ENCODE data around the gene BBLN.
A peak's percentile ranks its signal among the peaks of the same experiment; 100 is the strongest.

The BBLN gene

GRCh38 chr9:128193469-128194096 is 33.5 kb downstream of the BBLN start:
- DNase-seq (ENCODE audit: low read depth, low spot score) = no peak
- Histone ChIP-seq H3K36me3 (ENCODE audit: control insufficient read depth, insufficient read depth, low read length) (no peaks in the 10 kb centered on the region; the same call in 1 of the 2 replicates), H3K27ac (ENCODE audit: low read length) (no peak overlapping the region), H3K4me1 (ENCODE audit: control insufficient read depth, insufficient read depth, low read length) (peaks cover 2% of the 10 kb centered on the region; the same call in 1 of the 2 replicates), H3K9me3 (ENCODE audit: control insufficient read depth, insufficient read depth, low read length) (no peaks in the 10 kb centered on the region), H3K27me3 (ENCODE audit: control insufficient read depth, insufficient read depth, low read length) (no peaks in the 10 kb centered on the region), H3K4me3 (ENCODE audit: low read length) (no peak overlapping the region)
- WGBS (ENCODE audit: insufficient coverage, insufficient read length) = no CpG with 5 or more reads among the region's 14 CpGs

DNA sequence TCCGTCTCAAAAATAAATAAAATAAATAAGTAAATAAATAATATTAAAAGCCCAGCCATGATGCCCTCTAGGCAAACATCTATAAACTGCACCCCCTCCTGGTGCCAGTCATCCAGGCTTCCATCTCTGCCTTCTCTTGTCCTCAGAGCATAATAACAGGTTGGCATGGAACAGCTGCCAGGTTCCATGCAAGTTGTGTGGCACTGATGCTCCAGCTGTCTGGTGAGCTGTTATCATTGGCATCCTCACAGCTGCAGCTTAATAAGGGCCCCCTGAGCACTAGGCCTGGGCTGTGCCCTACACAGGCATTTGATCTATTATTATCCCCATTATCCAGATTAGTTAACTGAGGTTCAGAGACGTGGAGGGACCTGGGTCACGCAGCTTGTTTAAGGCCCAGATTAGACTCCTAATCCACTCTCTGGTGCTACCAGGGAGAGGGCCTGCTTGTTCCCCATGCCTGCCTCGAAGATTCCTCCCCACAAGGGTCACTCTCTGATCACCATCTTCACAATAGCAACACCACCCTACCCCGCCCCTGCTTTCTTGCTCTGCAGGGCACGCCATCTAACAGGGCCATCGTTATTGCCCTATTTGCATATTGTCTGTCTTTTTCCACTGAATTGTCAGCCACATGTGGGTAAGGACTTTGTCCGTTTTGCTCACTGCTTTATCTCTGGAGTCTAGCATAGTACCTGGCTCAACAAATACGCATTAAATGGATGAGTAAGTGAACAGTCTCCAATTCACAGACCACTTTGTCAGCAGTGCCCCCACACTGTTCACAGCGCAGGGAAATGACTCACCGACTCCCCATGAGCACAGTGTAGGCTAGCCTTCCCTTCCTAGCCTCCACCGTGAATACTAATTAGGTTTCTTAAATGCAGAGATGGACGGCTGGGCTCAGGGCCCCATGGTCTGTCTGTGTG is 41.6 kb downstream of the BBLN start:
- Histone ChIP-seq H3K27ac (ENCODE audit: low read length) (no peak overlapping the region), H3K4me1 (ENCODE audit: control insufficient read depth, insufficient read depth, low read length) (peaks cover 2% of the 10 kb centered on the region), H3K27me3 (ENCODE audit: control insufficient read depth, insufficient read depth, low read length) (no peaks in the 10 kb centered on the region), H3K4me3 (ENCODE audit: low read length) (no peak overlapping the region), H3K36me3 (ENCODE audit: control insufficient read depth, insufficient read depth, low read length) (no peaks in the 10 kb centered on the region), H3K9me3 (ENCODE audit: control insufficient read depth, insufficient read depth, low read length) (no peaks in the 10 kb centered on the region)
- no CpG with 5 or more reads among the region's 13 CpGs for WGBS (ENCODE audit: insufficient coverage, insufficient read length)
- DNase-seq (ENCODE audit: low read depth, low spot score) = no peak

DNA sequence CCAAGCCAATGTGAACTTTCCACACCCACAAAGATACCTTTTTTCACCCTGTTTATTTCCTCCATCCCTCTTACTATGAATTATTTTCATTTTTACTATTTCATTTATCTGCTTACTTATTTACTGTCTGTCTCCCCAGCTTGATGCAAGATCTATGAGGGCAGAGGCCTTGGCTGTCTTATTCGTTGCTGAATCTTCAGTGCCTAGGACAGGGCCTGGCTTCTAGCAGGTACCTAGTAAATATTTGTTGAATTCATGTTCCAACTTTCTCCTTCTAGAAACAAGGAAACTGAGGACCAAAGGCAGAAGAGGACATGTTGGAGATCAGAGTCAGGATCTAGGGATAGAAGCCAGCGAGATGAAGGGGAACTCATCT is 42.6 kb downstream of the BBLN start:
- no peaks in the 10 kb centered on the region for H3K9me3 ChIP-seq (ENCODE audit: control insufficient read depth, insufficient read depth, low read length)
- DNase-seq (ENCODE audit: low read depth, low spot score) = no peak
- H3K36me3 ChIP-seq (ENCODE audit: control insufficient read depth, insufficient read depth, low read length) = no peaks in the 10 kb centered on the region
- no peaks in the 10 kb centered on the region for H3K27me3 ChIP-seq (ENCODE audit: control insufficient read depth, insufficient read depth, low read length)
- H3K4me1 ChIP-seq (ENCODE audit: control insufficient read depth, insufficient read depth, low read length) = peaks cover 2% of the 10 kb centered on the region
- no peak overlapping the region for H3K4me3 ChIP-seq (ENCODE audit: low read length)
- WGBS (ENCODE audit: insufficient coverage, insufficient read length) = no CpG with 5 or more reads among the region's 2 CpGs
- no peak overlapping the region for H3K27ac ChIP-seq (ENCODE audit: low read length)

DNA sequence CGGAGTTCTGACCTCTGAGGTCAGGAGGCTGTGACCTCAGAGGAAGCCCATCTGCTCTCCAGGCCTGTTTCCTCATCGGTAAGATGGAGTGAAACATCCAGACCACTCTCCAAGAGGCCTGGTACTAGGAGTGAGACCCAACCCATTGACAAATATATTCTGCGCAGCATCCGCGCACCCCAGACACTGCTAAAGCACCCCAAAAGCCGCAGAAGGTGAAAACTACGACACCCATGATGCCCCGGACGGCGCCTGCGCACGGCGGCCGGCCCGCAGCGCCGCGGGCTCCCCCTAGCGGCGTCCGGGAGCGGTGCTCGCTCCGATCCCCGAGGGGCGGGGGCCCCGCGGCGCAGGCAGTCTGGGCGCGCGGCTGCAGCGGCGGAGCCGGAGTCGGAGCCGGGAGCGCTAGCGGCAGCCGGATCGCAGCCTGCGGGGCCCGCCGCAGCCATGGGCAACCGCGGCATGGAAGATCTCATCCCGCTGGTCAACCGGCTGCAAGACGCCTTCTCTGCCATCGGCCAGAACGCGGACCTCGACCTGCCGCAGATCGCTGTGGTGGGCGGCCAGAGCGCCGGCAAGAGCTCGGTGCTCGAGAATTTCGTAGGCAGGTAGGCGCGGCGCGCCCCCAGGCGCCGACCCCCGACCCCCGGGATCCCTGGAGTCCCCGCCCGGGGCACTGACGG is 43.1 kb downstream of the BBLN start, which contains the start of gene DNM1:
DNM1 (plus strand) TSS at position 356 of the 683 bp plus-strand sequence; CDS start at position 448, 92 bp downstream.
- Histone ChIP-seq H3K9me3 (ENCODE audit: control insufficient read depth, insufficient read depth, low read length) (no peaks in the 10 kb centered on the region), H3K27me3 (ENCODE audit: control insufficient read depth, insufficient read depth, low read length) (no peaks in the 10 kb centered on the region), H3K4me1 (ENCODE audit: control insufficient read depth, insufficient read depth, low read length) (peaks cover 2% of the 10 kb centered on the region), H3K36me3 (ENCODE audit: control insufficient read depth, insufficient read depth, low read length) (no peaks in the 10 kb centered on the region), H3K27ac (ENCODE audit: low read length) (no peak within 1 kb of the TSS), H3K4me3 (ENCODE audit: low read length) (peak within 1 kb of the TSS; percentile 57)
- no peak for DNase-seq (ENCODE audit: low read depth, low spot score)
- WGBS (ENCODE audit: insufficient coverage, insufficient read length) = no CpG with 5 or more reads among the region's 72 CpGs

DNA sequence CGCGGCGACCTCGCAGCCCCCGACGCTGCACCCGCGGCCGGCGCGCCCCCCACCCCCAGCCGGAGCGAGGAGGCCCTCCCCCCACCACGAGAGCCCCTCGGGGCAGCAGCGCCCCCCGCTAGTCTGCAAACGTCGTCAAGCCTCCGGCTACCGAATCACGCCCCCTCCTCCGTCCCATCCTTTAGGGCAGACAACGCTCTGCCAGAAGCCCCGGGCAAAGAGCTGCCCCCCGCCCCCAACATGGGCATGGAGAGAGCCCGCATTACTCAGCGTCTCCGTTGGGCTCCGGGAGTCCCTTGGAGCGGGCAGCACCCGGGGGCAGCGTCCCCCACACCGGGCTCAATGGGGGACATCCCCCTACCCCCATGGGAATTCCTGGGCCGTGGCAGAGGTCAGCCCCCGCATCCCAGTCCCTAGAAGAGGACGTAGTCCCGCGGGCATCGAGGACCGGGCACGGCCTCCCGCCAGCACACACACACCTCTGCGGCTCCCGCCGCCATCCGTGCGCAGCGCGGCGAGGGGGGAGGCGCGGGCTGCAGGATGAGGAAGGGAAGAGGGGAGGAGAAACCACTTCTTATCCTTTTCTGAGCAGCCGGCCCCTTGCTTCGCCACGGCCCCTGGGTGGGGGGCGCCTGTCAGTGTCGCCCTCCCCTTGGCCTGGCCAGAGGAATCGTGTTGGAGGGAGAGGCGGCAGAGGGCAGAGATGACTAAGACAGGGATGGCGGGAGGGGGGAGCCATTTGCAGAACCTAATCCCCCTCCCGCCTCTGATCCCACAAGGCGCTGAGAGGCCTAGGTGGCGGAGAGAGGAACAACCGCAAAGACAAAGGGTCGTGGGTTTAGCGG is 43.9 kb downstream of the BBLN start:
- Histone ChIP-seq H3K4me3 (ENCODE audit: low read length) (peak overlapping the region; percentile 57; the same call in 1 of the 2 replicates), H3K4me1 (ENCODE audit: control insufficient read depth, insufficient read depth, low read length) (peaks cover 2% of the 10 kb centered on the region), H3K27me3 (ENCODE audit: control insufficient read depth, insufficient read depth, low read length) (no peaks in the 10 kb centered on the region), H3K36me3 (ENCODE audit: control insufficient read depth, insufficient read depth, low read length) (no peaks in the 10 kb centered on the region), H3K9me3 (ENCODE audit: control insufficient read depth, insufficient read depth, low read length) (no peaks in the 10 kb centered on the region), H3K27ac (ENCODE audit: low read length) (no peak overlapping the region)
- no peak for DNase-seq (ENCODE audit: low read depth, low spot score)
- WGBS (ENCODE audit: insufficient coverage, insufficient read length) = no CpG with 5 or more reads among the region's 67 CpGs

- no peaks in the 10 kb centered on the region for H3K27me3 ChIP-seq (ENCODE audit: control insufficient read depth, insufficient read depth, low read length)
- H3K36me3 ChIP-seq (ENCODE audit: control insufficient read depth, insufficient read depth, low read length) = no peaks in the 10 kb centered on the region
- H3K9me3 ChIP-seq (ENCODE audit: control insufficient read depth, insufficient read depth, low read length) = no peaks in the 10 kb centered on the region
- no peak overlapping the region for H3K4me3 ChIP-seq (ENCODE audit: low read length)
- H3K4me1 ChIP-seq (ENCODE audit: control insufficient read depth, insufficient read depth, low read length) = peaks cover 2% of the 10 kb centered on the region
- WGBS (ENCODE audit: insufficient coverage, insufficient read length) = no CpG with 5 or more reads among the region's 7 CpGs
- DNase-seq (ENCODE audit: low read depth, low spot score) = no peak
- H3K27ac ChIP-seq (ENCODE audit: low read length) = no peak overlapping the region
Measured at GRCh38 chr9:128204858-128205257, 44.8 kb downstream of the BBLN start.

- no peak overlapping the region for H3K27ac ChIP-seq (ENCODE audit: low read length)
- no peaks in the 10 kb centered on the region for H3K9me3 ChIP-seq (ENCODE audit: control insufficient read depth, insufficient read depth, low read length)
- WGBS (ENCODE audit: insufficient coverage, insufficient read length) = no CpG with 5 or more reads among the region's 16 CpGs
- H3K4me1 ChIP-seq (ENCODE audit: control insufficient read depth, insufficient read depth, low read length) = peaks cover 2% of the 10 kb centered on the region
- H3K27me3 ChIP-seq (ENCODE audit: control insufficient read depth, insufficient read depth, low read length) = no peaks in the 10 kb centered on the region
- no peaks in the 10 kb centered on the region for H3K36me3 ChIP-seq (ENCODE audit: control insufficient read depth, insufficient read depth, low read length)
- no peak for DNase-seq (ENCODE audit: low read depth, low spot score)
- no peak overlapping the region for H3K4me3 ChIP-seq (ENCODE audit: low read length)
Measured at GRCh38 chr9:128205296-128205944, 45.4 kb downstream of the BBLN start.

DNA sequence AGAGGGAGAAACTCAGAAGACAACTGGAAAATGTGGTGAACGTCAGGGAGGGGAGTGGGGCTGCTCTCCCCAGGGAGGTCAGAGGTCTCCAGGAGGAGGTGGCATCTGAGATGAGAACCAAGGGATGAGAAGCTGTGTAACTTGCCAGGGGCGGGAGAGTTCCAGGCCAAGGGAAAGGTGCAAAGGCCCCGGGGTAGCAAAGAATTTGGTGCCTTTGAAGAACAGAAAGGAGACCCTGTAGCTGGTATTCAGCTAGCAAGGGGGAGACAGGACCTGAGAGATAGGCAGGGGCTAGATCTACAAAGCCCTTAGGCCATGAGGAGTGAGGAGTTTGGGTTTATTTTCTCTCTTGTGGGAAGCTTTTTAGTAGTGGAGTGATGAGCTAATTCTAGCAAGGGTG is 46.4 kb downstream of the BBLN start:
- Histone ChIP-seq H3K36me3 (ENCODE audit: control insufficient read depth, insufficient read depth, low read length) (no peaks in the 10 kb centered on the region), H3K4me1 (ENCODE audit: control insufficient read depth, insufficient read depth, low read length) (peaks cover 2% of the 10 kb centered on the region), H3K4me3 (ENCODE audit: low read length) (no peak overlapping the region), H3K27ac (ENCODE audit: low read length) (no peak overlapping the region), H3K9me3 (ENCODE audit: control insufficient read depth, insufficient read depth, low read length) (no peaks in the 10 kb centered on the region), H3K27me3 (ENCODE audit: control insufficient read depth, insufficient read depth, low read length) (no peaks in the 10 kb centered on the region)
- no peak for DNase-seq (ENCODE audit: low read depth, low spot score)
- WGBS (ENCODE audit: insufficient coverage, insufficient read length) = no CpG with 5 or more reads among the region's 3 CpGs

DNA sequence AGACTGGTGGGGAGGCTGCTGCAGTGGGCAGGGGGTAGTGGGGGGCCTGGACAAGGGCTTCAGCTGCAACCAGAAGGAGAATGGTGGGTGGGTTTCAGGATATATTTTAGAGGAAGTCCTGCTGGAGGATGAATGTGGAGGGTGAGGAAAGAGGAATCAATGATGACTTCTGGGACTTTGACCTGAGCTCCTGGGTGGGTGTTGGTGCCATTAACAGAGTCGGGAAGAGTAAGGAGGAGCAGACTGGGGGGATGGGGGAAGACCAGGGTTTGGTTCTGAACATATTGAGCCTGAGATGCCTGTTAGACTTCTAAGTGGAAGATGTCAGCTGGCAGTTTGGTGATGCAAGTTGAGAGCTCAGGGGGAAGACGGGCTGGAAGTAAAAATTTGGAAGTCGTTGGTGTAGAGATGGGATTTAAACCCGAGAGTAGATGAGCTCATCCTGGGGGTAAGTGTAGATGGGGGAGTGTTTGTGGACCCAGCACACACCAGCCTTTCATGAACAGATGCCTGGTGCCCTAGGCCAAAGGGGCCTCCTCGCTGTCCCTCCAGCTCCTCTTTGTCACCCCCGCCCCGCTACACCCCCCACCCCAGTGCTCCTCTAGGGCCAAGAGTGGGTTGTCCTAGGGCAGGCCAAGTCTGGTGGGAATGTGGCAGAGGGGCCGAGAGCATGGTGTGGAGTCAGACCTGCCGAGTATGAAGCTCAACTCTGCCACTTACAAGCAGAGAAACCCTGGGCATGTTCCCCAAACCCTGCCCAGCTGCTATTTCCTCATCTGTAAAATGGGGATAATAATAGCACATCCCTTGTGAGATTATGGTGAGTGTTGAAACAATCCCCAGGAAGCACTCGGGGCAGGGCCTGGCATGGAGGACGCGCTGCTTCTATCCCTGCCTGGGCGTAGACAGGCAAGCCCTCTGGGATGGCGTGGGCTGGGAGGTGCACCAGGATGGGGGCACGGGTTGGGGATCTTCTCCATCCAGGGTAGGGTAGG is 47.1 kb downstream of the BBLN start:
- no peak for DNase-seq (ENCODE audit: low read depth, low spot score)
- Histone ChIP-seq H3K9me3 (ENCODE audit: control insufficient read depth, insufficient read depth, low read length) (no peaks in the 10 kb centered on the region), H3K36me3 (ENCODE audit: control insufficient read depth, insufficient read depth, low read length) (no peaks in the 10 kb centered on the region), H3K4me3 (ENCODE audit: low read length) (no peak overlapping the region), H3K4me1 (ENCODE audit: control insufficient read depth, insufficient read depth, low read length) (peaks cover 2% of the 10 kb centered on the region), H3K27me3 (ENCODE audit: control insufficient read depth, insufficient read depth, low read length) (no peaks in the 10 kb centered on the region), H3K27ac (ENCODE audit: low read length) (no peak overlapping the region)
- WGBS (ENCODE audit: insufficient coverage, insufficient read length) = 100% methylated on average over 3 of the region's 15 CpGs

Measured in iPS DF 6.9 (cell line).